Stomach smooth muscle (tissue), 2 donors: ENCODE data around the gene FAHD1.

Experiments used
- H3K27ac ChIP-seq: one replicate; pipeline ENCODE4 v1.7.0; 2013; ENCODE audit warnings: mild to moderate bottlenecking, low read length, inconsistent platforms
- H3K27me3 ChIP-seq, 2 donors: one replicate each; pipeline ENCODE4 v1.7.0; 2013; ENCODE audit warnings: low read length in 2 of 2; ENCODE audit not compliant: insufficient read depth in 2 of 2, control insufficient read depth in 1 of 2
- H3K36me3 ChIP-seq, 2 donors: one replicate each; pipeline ENCODE4 v1.7.0; 2013; ENCODE audit warnings: low read length in 2 of 2; ENCODE audit not compliant: control insufficient read depth in 2 of 2, insufficient read depth in 2 of 2
- H3K4me1 ChIP-seq: one replicate; pipeline ENCODE4 v1.7.0; 2013; ENCODE audit warnings: low read length; ENCODE audit not compliant: control insufficient read depth, insufficient read depth
- H3K4me3 ChIP-seq, 2 donors: one replicate each; pipeline ENCODE4 v1.7.0; 2013; ENCODE audit warnings: low read length in 2 of 2
- H3K9ac ChIP-seq, 2 donors: one replicate each; pipeline ENCODE4 v1.7.0; 2013; ENCODE audit warnings: low read length in 2 of 2, mild to moderate bottlenecking in 1 of 2
- H3K9me3 ChIP-seq, 2 donors: one replicate each; pipeline ENCODE4 v1.7.0; 2013; ENCODE audit warnings: low read length in 2 of 2; ENCODE audit not compliant: control insufficient read depth in 2 of 2
- donor health status: healthy.
- donor health status: Pancreatic carcinoma.

The FAHD1 gene

DNA sequence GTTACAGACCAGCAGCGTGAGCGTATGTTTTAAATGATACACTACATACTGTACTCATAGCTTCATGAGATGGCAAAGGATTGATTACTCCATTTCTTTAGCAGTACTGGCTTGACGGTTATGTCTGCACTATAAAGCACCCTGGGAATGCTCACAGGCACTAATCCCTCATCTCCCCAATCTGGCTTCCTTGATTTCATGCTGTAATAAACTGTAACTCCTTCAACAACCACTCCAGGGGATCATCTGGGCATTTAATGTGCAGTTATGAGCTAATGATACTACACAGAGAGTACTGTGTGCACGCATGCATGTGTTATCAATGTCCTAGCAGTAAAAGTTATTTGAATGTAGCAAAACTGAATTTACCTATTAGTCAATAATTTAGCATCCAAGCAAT is 24.8 kb downstream of the FAHD1 start:
- no peak overlapping the region for H3K27ac ChIP-seq
- no peaks in the 10 kb centered on the region for H3K4me1 ChIP-seq
- peaks cover 0 to under 1% of the 10 kb centered on the region in 2 donors for H3K27me3 ChIP-seq
- H3K9ac ChIP-seq = no peak overlapping the region
- no peaks in the 10 kb centered on the region for H3K9me3 ChIP-seq
- H3K36me3 ChIP-seq = no peaks in the 10 kb centered on the region
- H3K4me3 ChIP-seq = no peak overlapping the region

DNA sequence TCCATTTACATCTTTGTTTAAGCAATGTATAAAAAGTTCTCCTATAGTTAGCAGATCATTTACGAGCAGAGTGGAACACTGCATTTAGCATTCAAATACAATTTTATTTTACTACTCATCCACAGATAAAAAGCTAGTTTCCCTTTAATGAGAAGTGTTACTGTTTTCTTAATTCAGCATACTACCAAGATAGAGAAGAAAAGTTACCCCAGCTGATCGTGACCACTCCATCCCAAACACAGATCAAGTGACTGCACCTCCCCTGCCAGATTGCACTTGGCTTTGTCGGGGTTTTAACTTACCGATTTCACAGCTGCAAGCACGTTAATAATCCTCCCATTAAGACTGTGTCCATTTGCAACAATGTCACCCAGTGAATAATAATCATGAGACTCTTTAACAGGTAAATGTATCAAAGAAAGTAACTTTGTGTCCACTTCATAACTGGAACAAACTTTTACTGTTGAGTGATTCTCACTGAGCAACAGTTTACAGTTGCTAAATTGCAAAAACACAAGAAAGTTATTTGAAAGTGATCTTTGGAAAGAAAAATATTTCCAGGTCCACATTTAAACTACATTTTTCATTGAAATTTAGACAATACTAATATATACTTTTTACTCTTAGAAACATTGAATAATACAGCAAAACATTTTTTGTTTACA is 30.6 kb downstream of the FAHD1 start:
- Histone ChIP-seq H3K27me3 (peaks cover 9 to 18% of the 10 kb centered on the region in 2 donors), H3K4me1 (no peaks in the 10 kb centered on the region), H3K36me3 (no peaks in the 10 kb centered on the region), H3K9ac (no peak overlapping the region), H3K27ac (no peak overlapping the region), H3K9me3 (no peaks in the 10 kb centered on the region), H3K4me3 (no peak overlapping the region)

DNA sequence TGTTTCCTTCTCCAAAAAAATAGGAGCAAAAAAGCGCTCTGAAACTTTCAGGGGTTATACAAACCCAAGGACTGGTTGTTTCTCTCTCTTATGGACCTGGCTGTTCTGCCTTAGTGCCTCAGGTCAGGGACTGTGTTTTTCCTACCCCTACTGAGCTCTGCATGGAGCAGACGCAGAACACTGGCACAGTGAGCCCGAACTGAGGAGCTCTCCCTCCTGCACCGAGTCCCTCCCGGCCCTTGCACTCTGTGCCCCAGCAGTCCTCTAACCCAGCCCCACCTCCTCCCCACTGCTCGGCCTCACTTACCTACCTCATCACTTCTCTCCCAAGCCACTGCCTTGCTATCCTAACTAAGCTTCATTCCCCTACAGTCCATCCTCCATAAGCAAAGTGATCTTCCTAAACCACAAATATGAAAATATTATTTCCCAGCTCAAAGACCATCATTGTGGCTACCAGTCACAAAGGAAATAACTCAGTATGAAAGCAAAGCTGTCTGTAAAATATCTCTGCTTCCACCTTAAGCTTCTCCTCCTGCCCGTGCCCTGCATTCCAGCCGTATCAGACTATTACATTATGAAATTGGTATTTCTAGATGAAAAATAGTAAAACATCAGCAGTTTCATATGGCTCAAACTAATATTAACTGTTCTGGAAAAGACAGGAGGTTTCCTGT is 31.3 kb downstream of the FAHD1 start:
- Histone ChIP-seq H3K4me1 (no peaks in the 10 kb centered on the region), H3K27ac (no peak overlapping the region), H3K9me3 (no peaks in the 10 kb centered on the region), H3K36me3 (no peaks in the 10 kb centered on the region), H3K4me3 (no peak overlapping the region), H3K9ac (no peak overlapping the region), H3K27me3 (peaks cover 9 to 20% of the 10 kb centered on the region in 2 donors)

DNA sequence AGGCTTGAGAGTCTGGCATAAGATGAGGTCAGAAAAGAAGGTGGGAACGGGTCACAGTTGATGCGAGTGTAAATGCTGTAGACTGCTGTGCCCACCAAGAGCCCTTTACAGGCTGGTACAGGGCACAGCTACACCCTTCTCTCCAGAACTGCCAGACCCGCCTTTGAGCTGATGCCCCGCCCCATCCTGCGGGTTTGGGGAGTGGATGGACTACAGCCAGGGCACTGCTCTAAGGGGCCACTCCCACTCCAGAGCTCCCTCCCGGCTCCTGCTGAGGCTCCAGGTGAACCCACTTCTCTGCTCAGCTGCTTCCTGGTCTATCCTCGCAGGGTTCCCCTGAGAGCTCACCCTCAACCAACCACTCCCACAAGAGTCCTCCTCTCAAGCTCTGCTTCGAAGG is 32.6 kb downstream of the FAHD1 start:
- Histone ChIP-seq H3K4me1 (no peaks in the 10 kb centered on the region), H3K4me3 (no peak overlapping the region), H3K9me3 (no peaks in the 10 kb centered on the region), H3K27ac (no peak overlapping the region), H3K36me3 (no peaks in the 10 kb centered on the region), H3K9ac (no peak overlapping the region), H3K27me3 (peaks cover 14 to 24% of the 10 kb centered on the region in 2 donors)

DNA sequence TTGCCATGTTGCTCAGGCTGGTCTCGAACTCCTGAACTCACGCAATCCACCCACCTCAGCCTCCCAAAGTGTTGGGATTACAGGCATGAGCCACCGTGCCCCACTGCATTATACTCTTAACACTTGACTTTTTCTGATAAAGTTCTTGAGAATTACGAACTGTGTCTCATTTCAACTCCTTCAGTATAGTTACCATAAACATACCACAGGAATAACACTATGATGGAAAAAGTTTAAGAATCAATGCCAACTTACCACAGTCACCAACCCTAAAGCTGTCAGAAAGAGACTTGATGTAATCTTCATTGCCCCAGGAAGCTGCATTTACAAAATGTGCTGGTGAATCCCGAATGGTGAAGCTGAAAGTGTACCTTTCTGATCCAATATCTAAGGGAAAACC is 34.7 kb downstream of the FAHD1 start:
- no peaks in the 10 kb centered on the region for H3K36me3 ChIP-seq
- H3K4me3 ChIP-seq = no peak overlapping the region
- H3K27ac ChIP-seq = no peak overlapping the region
- no peak overlapping the region for H3K9ac ChIP-seq
- no peaks in the 10 kb centered on the region for H3K4me1 ChIP-seq
- H3K9me3 ChIP-seq = no peaks in the 10 kb centered on the region
- H3K27me3 ChIP-seq = peaks cover 14 to 24% of the 10 kb centered on the region in 2 donors

DNA sequence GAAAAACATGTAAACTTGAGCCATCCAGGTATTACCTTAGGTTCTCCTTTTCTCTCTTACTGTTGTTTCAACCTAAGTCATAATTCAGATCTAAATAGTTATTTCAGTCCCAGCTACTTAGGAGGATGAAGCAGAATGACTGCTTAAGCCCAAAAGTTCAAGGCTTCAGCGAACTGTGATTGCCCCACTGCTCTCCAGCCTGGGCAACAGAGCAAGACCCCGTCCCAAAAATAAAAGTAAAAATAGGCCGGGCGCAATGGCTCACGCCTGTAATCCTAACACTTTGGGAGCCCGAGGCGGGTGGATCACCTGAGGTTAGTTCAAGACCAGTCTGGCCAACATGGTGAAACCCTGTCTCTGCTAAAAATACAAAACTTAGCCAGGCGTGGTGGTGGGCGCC is 35.4 kb downstream of the FAHD1 start:
- H3K36me3 ChIP-seq = no peaks in the 10 kb centered on the region
- H3K4me3 ChIP-seq = no peak overlapping the region
- no peak overlapping the region for H3K9ac ChIP-seq
- peaks cover 14 to 19% of the 10 kb centered on the region in 2 donors for H3K27me3 ChIP-seq
- H3K9me3 ChIP-seq = no peaks in the 10 kb centered on the region
- no peaks in the 10 kb centered on the region for H3K4me1 ChIP-seq
- H3K27ac ChIP-seq = no peak overlapping the region

DNA sequence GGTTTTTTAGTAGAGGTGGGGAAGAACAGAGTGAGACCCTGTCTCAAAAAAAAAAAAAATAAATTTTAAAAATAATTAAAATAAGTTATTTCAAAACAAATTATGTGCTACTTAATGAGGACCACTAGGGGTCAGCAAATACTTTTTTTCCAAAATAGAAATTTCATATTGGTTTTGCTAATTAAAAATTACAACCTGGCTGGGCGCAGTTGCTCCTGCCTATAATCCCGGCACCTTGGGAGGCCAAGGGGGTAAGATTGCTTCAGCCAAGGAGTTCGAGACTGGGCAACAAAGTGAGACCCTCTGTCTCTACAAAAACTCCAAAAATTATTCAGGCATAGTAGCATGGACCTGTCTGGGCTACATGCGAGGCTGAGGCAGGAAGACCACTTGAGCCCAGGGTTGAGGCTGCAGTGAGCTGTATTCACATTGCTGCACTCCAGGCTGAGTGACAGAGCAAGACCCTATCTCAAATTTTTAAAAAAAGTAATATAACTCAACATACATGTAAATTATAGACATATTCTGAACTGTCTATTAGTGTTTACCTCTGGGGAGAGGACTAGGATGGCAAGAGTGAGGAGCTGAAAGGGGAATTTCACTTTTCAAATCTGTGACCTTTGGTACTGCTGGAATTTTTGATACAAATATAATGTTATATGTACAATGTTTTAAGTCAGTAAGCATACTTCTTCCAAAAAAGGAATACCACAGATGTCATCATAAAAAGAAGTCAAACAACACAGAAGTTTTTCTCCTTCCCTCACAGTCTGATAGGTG is 36.9 kb downstream of the FAHD1 start:
- Histone ChIP-seq H3K9me3 (no peaks in the 10 kb centered on the region), H3K27me3 (peaks cover 12 to 14% of the 10 kb centered on the region in 2 donors)

DNA sequence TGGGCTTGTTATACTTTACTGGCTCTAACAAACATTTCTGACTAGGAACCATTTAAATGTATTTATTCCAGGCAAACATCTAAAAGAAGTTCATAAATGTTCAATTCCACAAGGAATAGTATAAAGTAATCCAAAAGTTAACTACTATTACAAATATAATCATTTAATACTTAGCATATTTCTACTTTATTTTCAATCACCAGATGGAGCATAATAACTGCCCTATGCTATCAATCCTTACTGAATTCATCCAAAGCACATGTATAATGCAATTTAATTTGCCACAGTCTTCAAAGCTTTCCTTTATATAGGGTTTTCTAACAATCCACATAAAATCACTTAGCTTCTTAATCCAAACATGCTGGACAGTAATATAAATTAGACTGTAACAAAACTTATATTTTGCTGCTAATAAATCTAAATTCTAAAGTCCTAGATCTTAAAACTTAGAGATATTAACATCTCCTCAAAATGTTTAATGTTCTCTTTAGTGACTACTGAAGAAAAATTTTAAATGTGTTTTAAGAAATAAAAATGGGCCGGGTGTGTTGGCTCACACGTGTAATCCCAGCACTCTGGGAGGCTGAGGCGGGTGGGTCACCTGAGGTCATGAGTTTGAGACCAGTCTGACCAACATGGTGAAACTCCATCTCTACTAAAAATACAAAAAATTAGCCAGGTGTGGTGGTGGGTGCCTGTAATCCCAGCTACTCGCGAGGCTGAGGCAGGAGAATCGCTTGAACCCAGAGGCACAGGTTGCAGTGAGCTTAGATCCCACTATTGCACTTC is 39.1 kb downstream of the FAHD1 start:
- Histone ChIP-seq H3K36me3 (no peaks in the 10 kb centered on the region), H3K9ac (no peak overlapping the region), H3K27ac (no peak overlapping the region), H3K27me3 (peaks cover 5 to 6% of the 10 kb centered on the region in 2 donors), H3K4me3 (no peak overlapping the region), H3K4me1 (no peaks in the 10 kb centered on the region), H3K9me3 (no peaks in the 10 kb centered on the region)

More for the DNA sequence above, 36.9 kb downstream of the FAHD1 start:
- Histone ChIP-seq H3K36me3 (no peaks in the 10 kb centered on the region), H3K4me1 (no peaks in the 10 kb centered on the region), H3K9ac (no peak overlapping the region), H3K27ac (no peak overlapping the region), H3K4me3 (no peak overlapping the region)

DNA sequence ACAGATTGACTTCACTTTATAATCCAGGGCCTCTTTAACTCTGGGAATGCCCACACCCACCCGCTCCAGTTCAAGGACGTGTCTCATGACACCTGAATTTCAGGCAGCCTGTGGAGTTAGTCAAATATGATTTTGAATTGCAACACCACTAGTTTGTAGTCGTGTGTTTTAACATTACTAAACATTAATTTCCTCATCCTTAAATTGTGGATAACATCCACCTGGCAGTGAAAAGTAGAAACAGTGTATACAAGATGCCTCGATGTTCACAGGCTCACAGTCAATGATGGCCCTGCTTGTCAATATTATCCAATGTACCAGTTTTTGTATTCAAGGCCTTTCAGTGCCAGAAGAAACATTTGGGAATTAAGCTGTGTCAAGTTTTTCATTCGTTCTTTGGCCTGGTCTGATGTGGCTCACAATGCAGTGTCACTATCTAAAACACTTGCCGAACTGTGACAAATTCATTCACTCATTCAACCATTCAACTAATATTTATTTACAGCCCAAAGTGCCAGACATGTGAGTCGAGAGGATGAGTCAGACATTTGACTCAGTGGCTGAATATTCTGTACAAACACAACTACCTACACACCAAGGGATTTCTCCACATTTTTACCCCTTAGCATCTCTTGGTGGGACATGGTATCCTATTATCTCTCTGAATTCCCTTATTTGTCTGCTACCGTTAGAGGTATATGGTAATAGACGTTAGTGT is 43.5 kb downstream of the FAHD1 start:
- H3K4me3 ChIP-seq = no peak overlapping the region
- H3K9ac ChIP-seq = no peak overlapping the region
- no peaks in the 10 kb centered on the region for H3K4me1 ChIP-seq
- H3K9me3 ChIP-seq = no peaks in the 10 kb centered on the region
- H3K27ac ChIP-seq = no peak overlapping the region
- H3K27me3 ChIP-seq = peaks cover 11 to 17% of the 10 kb centered on the region in 2 donors
- H3K36me3 ChIP-seq = no peaks in the 10 kb centered on the region
